GM21786 (cell line): ENCODE results near the gene TRIP10.
A peak's percentile ranks its signal among the peaks of the same experiment; 100 is the strongest.
"Not testable (repeated sequence)": the region's sequence is repeated elsewhere in the genome, so short reads cannot be mapped to it uniquely, and the experiment has no call there.

Experiments
- ATAC-seq: cut with Tn5 transposase; IDR thresholded peaks from one replicate; pipeline ENCODE4 v1.9.1; 2021; ENCODE audit not compliant: unreplicated experiment

The TRIP10 gene

GRCh38 chr19:6740589-6741343, 1.3 kb downstream of the TRIP10 start:
- no peak for ATAC-seq

- no peak for ATAC-seq
These were observed 3.6 kb downstream of the TRIP10 start for GRCh38 chr19:6743066-6743465.

GRCh38 chr19:6743714-6744380, 4.4 kb downstream of the TRIP10 start:
- no peak for ATAC-seq

GRCh38 chr19:6744381-6745301, 5.2 kb downstream of the TRIP10 start:
- ATAC-seq, result no peak

GRCh38 chr19:6745965-6746364, 6.5 kb downstream of the TRIP10 start:
- no peak for ATAC-seq

- ATAC-seq, result not testable (repeated sequence)
These were observed 9.1 kb downstream of the TRIP10 start for GRCh38 chr19:6748543-6748942.

- no peak for ATAC-seq
These were observed 10.6 kb downstream of the TRIP10 start for GRCh38 chr19:6750062-6750461.

GRCh38 chr19:6751189-6751588, 11.7 kb downstream of the TRIP10 start:
- ATAC-seq, result no peak

GRCh38 chr19:6752256-6753177, 13.0 kb downstream of the TRIP10 start:
- no peak for ATAC-seq

GRCh38 chr19:6753178-6754031, 13.9 kb downstream of the TRIP10 start:
- ATAC-seq, result peak; percentile 79

GRCh38 chr19:6754136-6754535, 14.7 kb downstream of the TRIP10 start:
- no peak for ATAC-seq

- ATAC-seq, result no peak
These were observed 15.4 kb downstream of the TRIP10 start for GRCh38 chr19:6754653-6755463.

- no peak for ATAC-seq
These were observed 21.1 kb downstream of the TRIP10 start for GRCh38 chr19:6760606-6761005.

GRCh38 chr19:6761053-6761676, 21.7 kb downstream of the TRIP10 start:
- ATAC-seq, result no peak

GRCh38 chr19:6762253-6762797, 22.8 kb downstream of the TRIP10 start:
- ATAC-seq, result not testable (repeated sequence)

- ATAC-seq, result no peak
These were observed 26.4 kb downstream of the TRIP10 start for GRCh38 chr19:6765738-6766356.

GRCh38 chr19:6766357-6767080, 27.0 kb downstream of the TRIP10 start:
- no peak for ATAC-seq
